SK-N-SH (cell line): ENCODE data around the gene ATAD1. TPM values are rescaled to one million over a fixed set of nuclear protein-coding genes. Genes with fewer than 3 reads are reported as not detected.

Experiments
- CTCF ChIA-PET: fragments of 300-600, 350-600 bp; formaldehyde crosslinking; extraction: SDS; loops from one replicate; lab custom pipeline; 2021; lab: Yijun Ruan, JAX
- POLR2A ChIA-PET: fragments of 350-600 bp; sonication (Branson Sonifier 250); formaldehyde crosslinking; extraction: SDS; loops from one replicate; lab custom pipeline; 2020; ENCODE audit warnings: antibody characterized with exemption, inconsistent platforms; lab: Yijun Ruan, JAX
- DNase-seq: peaks from one replicate; pipeline ENCODE4 v3.0.0; 2012
- H2AFZ ChIP-seq: fragments of 200-600 bp; sonication (generic); 2 replicates; pipeline ENCODE4 v1.8.1; 2016; ENCODE audit warnings: antibody characterized with exemption, mild to moderate bottlenecking, low read depth
- H3F3A ChIP-seq: fragments of 200-600 bp; sonication (generic); replicated peaks from 2 replicates; pipeline ENCODE3; 2016; ENCODE audit warnings: antibody characterized with exemption, mild to moderate bottlenecking; ENCODE audit not compliant: insufficient read depth
- H3K27ac ChIP-seq, 2 experiments: fragments of 200-500 bp in 1 of 2; fragments of 200-600 bp in 1 of 2; sonication (Bioruptor generic) in 1 of 2; sonication (generic), shearing (Covaris generic) in 1 of 2; 2 replicates each; pipeline versions ENCODE4 v1.5.1 to v1.6.1; 2014 to 2016; ENCODE audit warnings: low read depth in 2 of 2, inconsistent platforms in 1 of 2, low read length in 1 of 2, mild to moderate bottlenecking in 1 of 2, mixed read lengths in 1 of 2
- H3K27me3 ChIP-seq: fragments of 200-600 bp; sonication (generic), shearing (Covaris generic); 2 replicates; pipeline ENCODE4 v1.6.1; 2016; ENCODE audit warnings: mixed run types; ENCODE audit not compliant: insufficient read depth
- H3K36me3 ChIP-seq, 2 experiments: fragments of 200-500 bp in 1 of 2; fragments of 200-600 bp in 1 of 2; sonication (Bioruptor generic) in 1 of 2; sonication (generic) in 1 of 2; replicated peaks in 1 of 2; 2 replicates each; pipeline versions ENCODE3 to v1.5.1; 2014 to 2016; ENCODE audit warnings: low read length in 1 of 2, mild to moderate bottlenecking in 1 of 2; ENCODE audit not compliant: insufficient read depth in 2 of 2, control insufficient read depth in 1 of 2
- H3K4me1 ChIP-seq, 2 experiments: fragments of 200-500 bp in 1 of 2; fragments of 200-600 bp in 1 of 2; sonication (Bioruptor generic) in 1 of 2; sonication (generic), shearing (Covaris generic) in 1 of 2; 2 replicates each; pipeline versions ENCODE4 v1.5.1 to v1.6.1; 2014 to 2016; ENCODE audit warnings: low read depth in 1 of 2, low read length in 1 of 2, mixed run types in 1 of 2; ENCODE audit not compliant: insufficient read depth in 2 of 2, control insufficient read depth in 1 of 2
- H3K4me2 ChIP-seq: fragments of 200-600 bp; sonication (generic), shearing (Covaris generic); 2 replicates; pipeline ENCODE4 v1.6.1; 2017; ENCODE audit warnings: mixed run types
- H3K4me3 ChIP-seq, 2 experiments: fragments of 200-500 bp in 1 of 2; fragments of 200-600 bp in 1 of 2; sonication (Bioruptor generic) in 1 of 2; sonication (generic), shearing (Covaris generic) in 1 of 2; 2 replicates each; pipeline versions ENCODE4 v1.5.1 to v1.8.1; 2014 to 2016; ENCODE audit warnings: low read depth in 2 of 2, inconsistent platforms in 1 of 2, low read length in 1 of 2, mild to moderate bottlenecking in 1 of 2, mixed read lengths in 1 of 2, moderate library complexity in 1 of 2
- H3K79me2 ChIP-seq: fragments of 200-600 bp; sonication (generic); 2 replicates; pipeline ENCODE4 v1.8.1; 2017; ENCODE audit warnings: mild to moderate bottlenecking; ENCODE audit not compliant: insufficient read depth
- H3K9ac ChIP-seq: fragments of 200-600 bp; sonication (generic); 2 replicates; pipeline ENCODE4 v1.6.1; 2017; ENCODE audit warnings: mixed run types
- H3K9me2 ChIP-seq: fragments of 200-600 bp; sonication (generic); 2 replicates; pipeline ENCODE4 v1.6.1; 2017; ENCODE audit warnings: mixed run types
- H3K9me3 ChIP-seq: fragments of 200-600 bp; sonication (generic); 2 replicates; pipeline ENCODE4 v1.6.1; 2017; ENCODE audit warnings: mixed run types, mild to moderate bottlenecking, moderate library complexity
- H4K20me1 ChIP-seq: fragments of 200-600 bp; sonication (generic); 2 replicates; pipeline ENCODE4 v1.6.1; 2017; ENCODE audit warnings: mild to moderate bottlenecking, mixed run types; ENCODE audit not compliant: insufficient read depth
- CTCF ChIP-seq: fragments of 200-600 bp; sonication (generic); IDR thresholded peaks from 2 replicates; pipeline ENCODE4 v1.6.1; 2017; ENCODE audit warnings: antibody characterized with exemption, mild to moderate bottlenecking, moderate library complexity
- EP300 ChIP-seq, 2 experiments: IDR thresholded peaks; 2 replicates each; pipeline versions ENCODE4 v1.4.0 to v1.6.1; 2012; ENCODE audit warnings: borderline replicate concordance in 1 of 2, low read depth in 1 of 2, low read length in 1 of 2
- FOXJ3 ChIP-seq: sonication (generic); formaldehyde crosslinking; IDR thresholded peaks from 2 replicates; pipeline ENCODE4 v1.5.1; 2020; ENCODE audit warnings: mild to moderate bottlenecking, missing genetic modification reagents
- IRF3 ChIP-seq: fragments of 150-350 bp; IDR thresholded peaks from 2 replicates; pipeline ENCODE4 v1.6.1; 2016; ENCODE audit warnings: mild to moderate bottlenecking, low read depth, low read length
- JUND ChIP-seq: IDR thresholded peaks from 2 replicates; pipeline ENCODE4 v1.4.0; 2012
- MXI1 ChIP-seq: IDR thresholded peaks from 2 replicates; pipeline ENCODE4 v1.6.1; 2012; ENCODE audit warnings: mild to moderate bottlenecking, low read depth, low read length, improper control_type of control experiment
- POLR2AphosphoS5 ChIP-seq: IDR thresholded peaks from 2 replicates; pipeline ENCODE4 v1.6.1; 2012; ENCODE audit warnings: low read depth, low read length
- RAD21 ChIP-seq: IDR thresholded peaks from 2 replicates; pipeline ENCODE4 v1.6.1; 2012; ENCODE audit warnings: mild to moderate bottlenecking, low read length
- REST ChIP-seq: IDR thresholded peaks from 2 replicates; pipeline ENCODE4 v1.6.1; 2012; ENCODE audit warnings: mild to moderate bottlenecking, low read depth, low read length, moderate library complexity
- SIN3A ChIP-seq: IDR thresholded peaks from 2 replicates; pipeline ENCODE4 v1.6.1; 2012; ENCODE audit warnings: low read depth, mild to moderate bottlenecking, low read length, moderate library complexity, borderline replicate concordance
- TCF12 ChIP-seq: IDR thresholded peaks from 2 replicates; pipeline ENCODE4 v1.4.0; 2012
- USF1 ChIP-seq: IDR thresholded peaks from 2 replicates; pipeline ENCODE4 v1.4.0; 2012; ENCODE audit warnings: low read depth, borderline replicate concordance
- WGBS: methylation state at CpG from one replicate; pipeline ENCODE4 v1.1.6; 2017; ENCODE audit warnings: low lambda C conversion rate; 5-methylcytosine and 5-hydroxymethylcytosine counted together
- polyA plus RNA-seq, 3 experiments: library from polyadenylated mRNA; depleted of rRNA; stranded (reverse); fragments of >200 nt; gene quantifications; 2 replicates each; pipeline ENCODE4 v1.2.3, GENCODE V29; 2012
- TF ChIP-seq, protein P1 (sequence below): IDR thresholded peaks from 2 replicates; pipeline ENCODE4 v1.4.0; 2012; ENCODE audit warnings: low read depth
- TF ChIP-seq, protein P2 (sequence below): IDR thresholded peaks from 2 replicates; pipeline ENCODE4 v1.4.0; 2012; ENCODE audit warnings: low read depth, borderline replicate concordance

ATAD1 gene
- polyA plus RNA-seq, 1 of the 3 experiments (the other 2 are of a cell fraction): 13.5 TPM

DNA sequence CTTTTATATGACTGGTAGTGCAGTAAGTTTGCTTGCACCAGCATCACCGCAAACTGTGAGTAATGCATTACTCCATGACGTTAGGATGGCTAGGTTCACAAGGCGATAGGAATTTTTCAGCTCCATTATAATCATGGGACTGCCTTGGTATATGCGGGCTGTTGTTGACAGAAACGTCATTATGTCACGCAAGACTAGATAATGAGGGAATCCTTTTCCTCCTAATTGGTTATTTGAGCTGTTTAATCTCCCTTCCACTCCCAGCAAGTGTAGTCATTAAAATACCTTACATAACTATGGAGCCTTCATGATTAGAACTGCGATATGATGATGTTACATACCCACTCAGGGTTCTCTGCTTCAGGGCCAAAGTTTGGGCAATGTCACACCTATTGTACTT lies 28.0 kb upstream of the ATAD1 start:
- CTCF ChIA-PET: interaction anchor here (0.9 to 1.5 kb wide), 5 partner anchors 10 to 719 kb away, joined by 3 to 4 read pairs (median 3); no protein-coding TSS in a partner anchor
- H3K9ac ChIP-seq: no peak overlapping the region
- H3K4me2 ChIP-seq: no peak overlapping the region
- H2AFZ ChIP-seq: no peak overlapping the region
- H3K27ac ChIP-seq: no peak overlapping the region
- no peaks in the 10 kb centered on the region for H3F3A ChIP-seq
- peaks cover 2 to 17% of the 10 kb centered on the region in 2 experiments; a peak in 3 of 4 replicates for H3K4me1 ChIP-seq
- TF ChIP-seq USF1 (no peak), CTCF (no peak), EP300 (IDR thresholded peaks at IDR 0.05; ENCODE audit: borderline replicate concordance in 1 of 2, low read depth in 1 of 2, low read length in 1 of 2) (no peak), TCF12 (no peak), JUND (no peak), IRF3 (no peak), MXI1 (no peak), RAD21 (no peak), FOXJ3 (CRISPR knock-in tag) (no peak), REST (no peak), POLR2AphosphoS5 (no peak), SIN3A (no peak)
- TF ChIP-seq, protein P1, sequence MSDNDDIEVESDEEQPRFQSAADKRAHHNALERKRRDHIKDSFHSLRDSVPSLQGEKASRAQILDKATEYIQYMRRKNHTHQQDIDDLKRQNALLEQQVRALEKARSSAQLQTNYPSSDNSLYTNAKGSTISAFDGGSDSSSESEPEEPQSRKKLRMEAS: no peak
- TF ChIP-seq, protein P2, sequence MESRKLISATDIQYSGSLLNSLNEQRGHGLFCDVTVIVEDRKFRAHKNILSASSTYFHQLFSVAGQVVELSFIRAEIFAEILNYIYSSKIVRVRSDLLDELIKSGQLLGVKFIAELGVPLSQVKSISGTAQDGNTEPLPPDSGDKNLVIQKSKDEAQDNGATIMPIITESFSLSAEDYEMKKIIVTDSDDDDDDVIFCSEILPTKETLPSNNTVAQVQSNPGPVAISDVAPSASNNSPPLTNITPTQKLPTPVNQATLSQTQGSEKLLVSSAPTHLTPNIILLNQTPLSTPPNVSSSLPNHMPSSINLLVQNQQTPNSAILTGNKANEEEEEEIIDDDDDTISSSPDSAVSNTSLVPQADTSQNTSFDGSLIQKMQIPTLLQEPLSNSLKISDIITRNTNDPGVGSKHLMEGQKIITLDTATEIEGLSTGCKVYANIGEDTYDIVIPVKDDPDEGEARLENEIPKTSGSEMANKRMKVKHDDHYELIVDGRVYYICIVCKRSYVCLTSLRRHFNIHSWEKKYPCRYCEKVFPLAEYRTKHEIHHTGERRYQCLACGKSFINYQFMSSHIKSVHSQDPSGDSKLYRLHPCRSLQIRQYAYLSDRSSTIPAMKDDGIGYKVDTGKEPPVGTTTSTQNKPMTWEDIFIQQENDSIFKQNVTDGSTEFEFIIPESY: no peak
- H3K9me2 ChIP-seq: no peaks in the 10 kb centered on the region
- WGBS: 73% methylated on average over 7 of the region's 7 CpGs
- no peaks in the 10 kb centered on the region for H4K20me1 ChIP-seq
- POLR2A ChIA-PET: interaction anchor here (0.6 kb wide), 1 partner anchor 27 kb away, joined by 3 read pairs; no protein-coding TSS in a partner anchor
- H3K79me2 ChIP-seq: no peaks in the 10 kb centered on the region
- no peaks in the 10 kb centered on the region for H3K27me3 ChIP-seq
- no peak overlapping the region for H3K4me3 ChIP-seq
- no peaks in the 10 kb centered on the region for H3K9me3 ChIP-seq
- H3K36me3 ChIP-seq: no peaks in the 10 kb centered on the region
- DNase-seq: no peak
